Measurements from ENCODE around the gene CCDC149.
A peak's percentile ranks its signal among the peaks of the same experiment; 100 is the strongest.

CCDC149 gene

GRCh38 chr4:24912252-24913118, at the start of gene CCDC149:
Gene CCDC149 (minus strand): TSS chr4:24913042. CDS start chr4:24912864, 178 bp downstream.
- in situ Hi-C loops (cut with HindIII; ENCODE audit: low pct_unique_long_range_greater_than_20kb, low sequenced_read_pairs), result no loop called here
- peak; percentile 92 for DNase-seq (ENCODE audit: low read depth in 1 of 2, low spot score in 1 of 2)
- TF ChIP-seq JUND (IDR thresholded peaks at IDR 0.05; ENCODE audit: low read depth), result no peak

GRCh38 chr4:24957886-24958285, 45.0 kb upstream of the CCDC149 start:
- in situ Hi-C loops (cut with HindIII; ENCODE audit: low pct_unique_long_range_greater_than_20kb, low sequenced_read_pairs), result no loop called here
- TF ChIP-seq JUND (IDR thresholded peaks at IDR 0.05; ENCODE audit: low read depth), result no peak
- DNase-seq (ENCODE audit: low read depth in 1 of 2, low spot score in 1 of 2), result no peak

GRCh38 chr4:24956763-24957162, 43.9 kb upstream of the CCDC149 start:
- TF ChIP-seq JUND (IDR thresholded peaks at IDR 0.05; ENCODE audit: low read depth), result no peak
- DNase-seq (ENCODE audit: low read depth in 1 of 2, low spot score in 1 of 2), result no peak
- in situ Hi-C loops (cut with HindIII; ENCODE audit: low pct_unique_long_range_greater_than_20kb, low sequenced_read_pairs), result no loop called here

GRCh38 chr4:24956091-24956490, 43.2 kb upstream of the CCDC149 start:
- TF ChIP-seq JUND (IDR thresholded peaks at IDR 0.05; ENCODE audit: low read depth), result no peak
- in situ Hi-C loops (cut with HindIII; ENCODE audit: low pct_unique_long_range_greater_than_20kb, low sequenced_read_pairs), result no loop called here
- no peak for DNase-seq (ENCODE audit: low read depth in 1 of 2, low spot score in 1 of 2)

- in situ Hi-C loops (cut with HindIII; ENCODE audit: low pct_unique_long_range_greater_than_20kb, low sequenced_read_pairs), result no loop called here
- DNase-seq (ENCODE audit: low read depth in 1 of 2, low spot score in 1 of 2), result no peak
- no peak for TF ChIP-seq JUND (IDR thresholded peaks at IDR 0.05; ENCODE audit: low read depth)
Observed at GRCh38 chr4:24952667-24953066, 39.8 kb upstream of the CCDC149 start.

GRCh38 chr4:24949970-24950369, 37.1 kb upstream of the CCDC149 start:
- in situ Hi-C loops (cut with HindIII; ENCODE audit: low pct_unique_long_range_greater_than_20kb, low sequenced_read_pairs), result no loop called here
- no peak for DNase-seq (ENCODE audit: low read depth in 1 of 2, low spot score in 1 of 2)
- no peak for TF ChIP-seq JUND (IDR thresholded peaks at IDR 0.05; ENCODE audit: low read depth)

GRCh38 chr4:24937917-24938281, 25.1 kb upstream of the CCDC149 start:
- in situ Hi-C loops (cut with HindIII; ENCODE audit: low pct_unique_long_range_greater_than_20kb, low sequenced_read_pairs), result no loop called here
- TF ChIP-seq JUND (IDR thresholded peaks at IDR 0.05; ENCODE audit: low read depth), result no peak
- no peak for DNase-seq (ENCODE audit: low read depth in 1 of 2, low spot score in 1 of 2)

- in situ Hi-C loops (cut with HindIII; ENCODE audit: low pct_unique_long_range_greater_than_20kb, low sequenced_read_pairs), result no loop called here
- DNase-seq (ENCODE audit: low read depth in 1 of 2, low spot score in 1 of 2), result no peak
- no peak for TF ChIP-seq JUND (IDR thresholded peaks at IDR 0.05; ENCODE audit: low read depth)
Observed at GRCh38 chr4:24937176-24937916, 24.5 kb upstream of the CCDC149 start.

GRCh38 chr4:24935856-24936255, 23.0 kb upstream of the CCDC149 start:
- no peak for DNase-seq (ENCODE audit: low read depth in 1 of 2, low spot score in 1 of 2)
- TF ChIP-seq JUND (IDR thresholded peaks at IDR 0.05; ENCODE audit: low read depth), result no peak
- in situ Hi-C loops (cut with HindIII; ENCODE audit: low pct_unique_long_range_greater_than_20kb, low sequenced_read_pairs), result no loop called here

- in situ Hi-C loops (cut with HindIII; ENCODE audit: low pct_unique_long_range_greater_than_20kb, low sequenced_read_pairs), result no loop called here
- no peak for TF ChIP-seq JUND (IDR thresholded peaks at IDR 0.05; ENCODE audit: low read depth)
- DNase-seq (ENCODE audit: low read depth in 1 of 2, low spot score in 1 of 2), result no peak
Observed at GRCh38 chr4:24934311-24934710, 21.5 kb upstream of the CCDC149 start.

GRCh38 chr4:24933684-24934275, 20.9 kb upstream of the CCDC149 start:
- no peak for TF ChIP-seq JUND (IDR thresholded peaks at IDR 0.05; ENCODE audit: low read depth)
- no peak for DNase-seq (ENCODE audit: low read depth in 1 of 2, low spot score in 1 of 2)
- in situ Hi-C loops (cut with HindIII; ENCODE audit: low pct_unique_long_range_greater_than_20kb, low sequenced_read_pairs), result no loop called here

GRCh38 chr4:24932515-24933225, 19.8 kb upstream of the CCDC149 start:
- in situ Hi-C loops (cut with HindIII; ENCODE audit: low pct_unique_long_range_greater_than_20kb, low sequenced_read_pairs), result no loop called here
- TF ChIP-seq JUND (IDR thresholded peaks at IDR 0.05; ENCODE audit: low read depth), result no peak
- DNase-seq (ENCODE audit: low read depth in 1 of 2, low spot score in 1 of 2), result no peak
